ENCODE measurements around the gene ADAMTS15. TPM values are rescaled to one million over a fixed set of nuclear protein-coding genes. Genes with fewer than 3 reads are reported as not detected.
A peak's percentile ranks its signal among the peaks of the same experiment; 100 is the strongest.

The ADAMTS15 gene
- total RNA-seq, 1 donor from 2014 or later, result 0.20 TPM

DNA sequence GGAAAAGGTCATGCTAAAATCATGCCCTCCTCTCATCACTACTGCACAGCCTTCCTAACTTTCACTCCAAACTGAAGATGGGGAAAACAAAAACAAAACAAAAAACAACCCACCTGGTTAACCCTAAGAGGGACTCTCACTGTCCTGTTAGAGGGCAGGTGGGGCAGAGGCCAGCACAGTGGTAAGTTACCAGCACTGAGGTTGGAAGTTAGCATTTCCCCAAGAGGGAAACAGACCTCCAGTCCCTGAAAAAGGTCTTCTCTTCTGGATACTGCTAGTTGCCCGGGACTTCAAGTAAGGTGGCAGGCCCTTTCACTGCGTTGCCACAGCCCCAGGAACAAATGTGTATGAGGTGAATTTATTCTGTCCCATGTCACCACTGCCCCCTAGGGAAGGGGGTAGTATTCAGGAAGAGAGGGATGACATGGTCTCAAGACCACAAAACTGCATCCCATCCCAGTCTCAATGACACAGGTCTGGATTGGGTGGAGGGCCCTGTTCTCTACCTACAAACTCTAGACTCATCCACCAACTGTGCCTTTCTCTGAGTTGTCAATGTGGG lies 19.2 kb upstream of the ADAMTS15 start:
- H3K27ac Mint-ChIP-seq (ENCODE audit: unreplicated experiment), result no peak overlapping the region
- DNase-seq, result no peak
- H3K4me3 Mint-ChIP-seq (ENCODE audit: unreplicated experiment), result peak overlapping the region; percentile 89
- H3K36me3 Mint-ChIP-seq (ENCODE audit: unreplicated experiment), result no peaks in the 10 kb centered on the region
- H3K4me1 Mint-ChIP-seq (ENCODE audit: low read depth, unreplicated experiment), result peaks cover 10% of the 10 kb centered on the region
- TF ChIP-seq, protein P1, sequence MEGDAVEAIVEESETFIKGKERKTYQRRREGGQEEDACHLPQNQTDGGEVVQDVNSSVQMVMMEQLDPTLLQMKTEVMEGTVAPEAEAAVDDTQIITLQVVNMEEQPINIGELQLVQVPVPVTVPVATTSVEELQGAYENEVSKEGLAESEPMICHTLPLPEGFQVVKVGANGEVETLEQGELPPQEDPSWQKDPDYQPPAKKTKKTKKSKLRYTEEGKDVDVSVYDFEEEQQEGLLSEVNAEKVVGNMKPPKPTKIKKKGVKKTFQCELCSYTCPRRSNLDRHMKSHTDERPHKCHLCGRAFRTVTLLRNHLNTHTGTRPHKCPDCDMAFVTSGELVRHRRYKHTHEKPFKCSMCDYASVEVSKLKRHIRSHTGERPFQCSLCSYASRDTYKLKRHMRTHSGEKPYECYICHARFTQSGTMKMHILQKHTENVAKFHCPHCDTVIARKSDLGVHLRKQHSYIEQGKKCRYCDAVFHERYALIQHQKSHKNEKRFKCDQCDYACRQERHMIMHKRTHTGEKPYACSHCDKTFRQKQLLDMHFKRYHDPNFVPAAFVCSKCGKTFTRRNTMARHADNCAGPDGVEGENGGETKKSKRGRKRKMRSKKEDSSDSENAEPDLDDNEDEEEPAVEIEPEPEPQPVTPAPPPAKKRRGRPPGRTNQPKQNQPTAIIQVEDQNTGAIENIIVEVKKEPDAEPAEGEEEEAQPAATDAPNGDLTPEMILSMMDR (IDR thresholded peaks at IDR 0.05; ENCODE audit: partially characterized antibody, unreplicated experiment), result no peak
- peaks cover 13% of the 10 kb centered on the region for H3K27me3 Mint-ChIP-seq (ENCODE audit: unreplicated experiment)
- peaks cover 3% of the 10 kb centered on the region for H3K9me3 Mint-ChIP-seq (ENCODE audit: unreplicated experiment)

GRCh38 chr11:130429983-130430382 lies 18.5 kb upstream of the ADAMTS15 start:
- TF ChIP-seq, protein P1 (IDR thresholded peaks at IDR 0.05; ENCODE audit: partially characterized antibody, unreplicated experiment), result no peak
- no peak overlapping the region for H3K4me3 Mint-ChIP-seq (ENCODE audit: unreplicated experiment)
- H3K9me3 Mint-ChIP-seq (ENCODE audit: unreplicated experiment), result peaks cover 3% of the 10 kb centered on the region
- H3K4me1 Mint-ChIP-seq (ENCODE audit: low read depth, unreplicated experiment), result peaks cover 10% of the 10 kb centered on the region
- no peak overlapping the region for H3K27ac Mint-ChIP-seq (ENCODE audit: unreplicated experiment)
- H3K36me3 Mint-ChIP-seq (ENCODE audit: unreplicated experiment), result no peaks in the 10 kb centered on the region
- H3K27me3 Mint-ChIP-seq (ENCODE audit: unreplicated experiment), result peaks cover 13% of the 10 kb centered on the region
- DNase-seq, result no peak

GRCh38 chr11:130431331-130431773 lies 17.1 kb upstream of the ADAMTS15 start:
- peaks cover 13% of the 10 kb centered on the region for H3K27me3 Mint-ChIP-seq (ENCODE audit: unreplicated experiment)
- no peaks in the 10 kb centered on the region for H3K36me3 Mint-ChIP-seq (ENCODE audit: unreplicated experiment)
- no peak overlapping the region for H3K27ac Mint-ChIP-seq (ENCODE audit: unreplicated experiment)
- H3K9me3 Mint-ChIP-seq (ENCODE audit: unreplicated experiment), result peaks cover 3% of the 10 kb centered on the region
- peak; percentile 87 for DNase-seq
- TF ChIP-seq, protein P1 (IDR thresholded peaks at IDR 0.05; ENCODE audit: partially characterized antibody, unreplicated experiment), result peak; percentile 73
- H3K4me3 Mint-ChIP-seq (ENCODE audit: unreplicated experiment), result no peak overlapping the region
- H3K4me1 Mint-ChIP-seq (ENCODE audit: low read depth, unreplicated experiment), result peaks cover 10% of the 10 kb centered on the region

GRCh38 chr11:130431801-130432200 lies 16.6 kb upstream of the ADAMTS15 start:
- peaks cover 7% of the 10 kb centered on the region for H3K4me1 Mint-ChIP-seq (ENCODE audit: low read depth, unreplicated experiment)
- no peak overlapping the region for H3K27ac Mint-ChIP-seq (ENCODE audit: unreplicated experiment)
- peaks cover 11% of the 10 kb centered on the region for H3K27me3 Mint-ChIP-seq (ENCODE audit: unreplicated experiment)
- TF ChIP-seq, protein P1 (IDR thresholded peaks at IDR 0.05; ENCODE audit: partially characterized antibody, unreplicated experiment), result no peak
- H3K9me3 Mint-ChIP-seq (ENCODE audit: unreplicated experiment), result peaks cover 3% of the 10 kb centered on the region
- DNase-seq, result no peak
- H3K36me3 Mint-ChIP-seq (ENCODE audit: unreplicated experiment), result no peaks in the 10 kb centered on the region
- no peak overlapping the region for H3K4me3 Mint-ChIP-seq (ENCODE audit: unreplicated experiment)

DNA sequence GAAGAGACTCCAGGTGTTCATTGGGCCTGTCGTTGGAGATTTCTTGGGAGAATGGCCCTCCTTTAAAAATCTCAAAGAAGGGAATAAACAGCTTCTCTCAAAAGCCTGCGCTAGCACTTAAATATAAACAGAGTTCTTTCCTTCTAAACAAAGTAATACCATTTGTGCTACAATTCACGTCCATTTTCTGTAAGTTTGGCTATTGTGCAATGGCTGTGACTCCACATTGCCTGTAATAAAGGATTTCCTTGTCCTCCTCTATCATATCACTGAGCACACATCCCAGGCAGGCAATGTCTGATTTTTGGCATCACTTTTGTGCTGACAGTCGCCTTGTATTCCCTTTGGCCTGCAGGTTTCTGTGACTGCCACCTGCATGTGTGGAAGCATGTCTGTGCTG lies 15.1 kb upstream of the ADAMTS15 start:
- TF ChIP-seq, protein P1 (IDR thresholded peaks at IDR 0.05; ENCODE audit: partially characterized antibody, unreplicated experiment), result no peak
- Mint-ChIP-seq H3K4me3 (ENCODE audit: unreplicated experiment) (no peak overlapping the region), H3K27ac (ENCODE audit: unreplicated experiment) (no peak overlapping the region), H3K4me1 (ENCODE audit: low read depth, unreplicated experiment) (peaks cover 2% of the 10 kb centered on the region), H3K36me3 (ENCODE audit: unreplicated experiment) (no peaks in the 10 kb centered on the region), H3K9me3 (ENCODE audit: unreplicated experiment) (peaks cover 3% of the 10 kb centered on the region), H3K27me3 (ENCODE audit: unreplicated experiment) (peaks cover 9% of the 10 kb centered on the region)
- no peak for DNase-seq

All from glutamatergic neuron (in vitro differentiated cells).